T-helper 1 cell treated with Interleukin-12 subunit alpha and Interleukin-12 subunit beta and Interleukin-4 antibody, amounts not matched to agents 30 ng/mL and 1 ng/mL, for 36 hours (primary cell): ENCODE results near the gene ADAMTS2. TPM values are rescaled to one million over a fixed set of nuclear protein-coding genes. Genes with fewer than 3 reads are reported as not detected.
"Not testable (repeated sequence)": the region's sequence is repeated elsewhere in the genome, so short reads cannot be mapped to it uniquely, and the experiment has no call there.

Experiments used
- intact Hi-C: fragments of 100-400 bp; cut with micrococcal nuclease; formaldehyde crosslinking; loops from one replicate; pipeline ENCODE4 v1.15.1; 2024
- total RNA-seq: library from RNA; stranded (reverse); gene quantifications from 2 replicates; pipeline ENCODE4 v1.2.3, GENCODE V29; 2022

Gene ADAMTS2
- total RNA-seq, 1 donor from 2014 or later = not detected

GRCh38 chr5:179113945-179114641 lies 231.2 kb downstream of the ADAMTS2 start:
- intact Hi-C loops = no loop called here

GRCh38 chr5:179113143-179113530 lies 232.1 kb downstream of the ADAMTS2 start:
- intact Hi-C loops = no loop called here

- intact Hi-C loops = no loop called here
Measured at GRCh38 chr5:179112469-179113142, 232.7 kb downstream of the ADAMTS2 start.

- intact Hi-C loops = no loop called here
Measured at GRCh38 chr5:179111267-179112207, 233.7 kb downstream of the ADAMTS2 start.

GRCh38 chr5:179110528-179110927 lies 234.7 kb downstream of the ADAMTS2 start:
- intact Hi-C loops = no loop called here

GRCh38 chr5:179101282-179101681 lies 244.0 kb downstream of the ADAMTS2 start:
- intact Hi-C loops = not testable (repeated sequence)

GRCh38 chr5:179089502-179089901 lies 255.8 kb downstream of the ADAMTS2 start:
- intact Hi-C loops = no loop called here

- intact Hi-C loops = no loop called here
Measured at GRCh38 chr5:179080724-179081123, 264.5 kb downstream of the ADAMTS2 start.

- intact Hi-C loops = no loop called here
Measured at GRCh38 chr5:179079165-179079987, 265.9 kb downstream of the ADAMTS2 start.

GRCh38 chr5:179065703-179066102 lies 279.6 kb downstream of the ADAMTS2 start:
- intact Hi-C loops = no loop called here

- intact Hi-C loops = no loop called here
Measured at GRCh38 chr5:179061025-179061424, 284.2 kb downstream of the ADAMTS2 start.

Other genes with a start within 250 kb of the ADAMTS2 start
- 43.4 and 47.5 TPM in 2 replicates for gene RUFY1, start 205.1 kb upstream of the ADAMTS2 start, total RNA-seq